SK-MEL-5 (cell line): ENCODE data around the gene CFB. TPM values are rescaled to one million over a fixed set of nuclear protein-coding genes. Genes with fewer than 3 reads are reported as not detected.
A peak's percentile ranks its signal among the peaks of the same experiment; 100 is the strongest.
"Not testable (repeated sequence)": the region's sequence is repeated elsewhere in the genome, so short reads cannot be mapped to it uniquely, and the experiment has no call there.

Experiments
- DNase-seq: peaks from one replicate; pipeline ENCODE4 v3.0.0-alpha.2; 2016; ENCODE audit warnings: low read depth, low spot score
- in situ Hi-C: cut with HindIII; loops from 2 replicates; pipeline ENCODE4 v1.10.0; 2016; ENCODE audit warnings: low sequenced_read_pairs, high pct_unique_total_duplicates, low pct_unique_long_range_greater_than_20kb
- polyA plus RNA-seq, 2 experiments: library from polyadenylated mRNA; depleted of rRNA; stranded (reverse); fragments of >200 nt; gene quantifications; 2 replicates each; pipeline ENCODE4 v1.2.3, GENCODE V29; 2015
- total RNA-seq: library from RNA; depleted of rRNA; stranded (reverse); fragments of >200 nt; shearing (Covaris generic); gene quantifications from 2 replicates; pipeline ENCODE4 v1.2.3, GENCODE V29; 2014; rRNA removed

The CFB gene
- total RNA-seq = not detected in 2 replicates
- not detected in 2 replicates for polyA plus RNA-seq (2015; cell fraction: cytosol; rRNA removed)
- 1.5 and 1.6 TPM in 2 replicates for polyA plus RNA-seq (2015; cell fraction: nucleus; rRNA removed)

- in situ Hi-C loops = no loop called here
- DNase-seq = no peak
Observed at GRCh38 chr6:31945507-31946369, at the start of gene CFB. Gene CFB (plus strand): TSS chr6:31946095. CDS start chr6:31946222, 127 bp downstream.

GRCh38 chr6:31896493-31896855 lies 49.4 kb upstream of the CFB start:
- in situ Hi-C loops = no loop called here
- DNase-seq = no peak

- in situ Hi-C loops = no loop called here
- no peak for DNase-seq
Observed at GRCh38 chr6:31896856-31897611, 48.9 kb upstream of the CFB start.

- peak; percentile 84 for DNase-seq
- in situ Hi-C loops = no loop called here
Observed at GRCh38 chr6:31897612-31898382, 48.1 kb upstream of the CFB start, which contains the start of gene EHMT2. Gene EHMT2 (minus strand): TSS chr6:31897698. CDS start chr6:31897677, 21 bp downstream.

- in situ Hi-C loops = no loop called here
- DNase-seq = peak; percentile 61
Observed at GRCh38 chr6:31898383-31899011, 47.4 kb upstream of the CFB start.

GRCh38 chr6:31899215-31899614 lies 46.7 kb upstream of the CFB start:
- in situ Hi-C loops = no loop called here
- DNase-seq = no peak

- in situ Hi-C loops = no loop called here
- no peak for DNase-seq
Observed at GRCh38 chr6:31899882-31900722, 45.8 kb upstream of the CFB start.

- in situ Hi-C loops = no loop called here
Observed at GRCh38 chr6:31900917-31901414, 44.9 kb upstream of the CFB start.

GRCh38 chr6:31901415-31901952 lies 44.4 kb upstream of the CFB start:
- DNase-seq = peak; percentile 49
- in situ Hi-C loops = no loop called here

More at GRCh38 chr6:31900917-31901414, 44.9 kb upstream of the CFB start:
- no peak for DNase-seq

- in situ Hi-C loops = no loop called here
- DNase-seq = peak; percentile 90
Observed at GRCh38 chr6:31901953-31902643, 43.8 kb upstream of the CFB start, which contains the start of gene ZBTB12. Gene ZBTB12 (minus strand): TSS chr6:31902086. CDS start chr6:31901305, 781 bp downstream.

GRCh38 chr6:31903957-31904356 lies 41.9 kb upstream of the CFB start:
- in situ Hi-C loops = no loop called here
- no peak for DNase-seq

GRCh38 chr6:31905041-31905440 lies 40.9 kb upstream of the CFB start:
- in situ Hi-C loops = no loop called here
- DNase-seq = no peak

GRCh38 chr6:31906122-31906521 lies 39.8 kb upstream of the CFB start:
- DNase-seq = no peak
- in situ Hi-C loops = no loop called here

GRCh38 chr6:31906727-31907126 lies 39.2 kb upstream of the CFB start:
- in situ Hi-C loops = not testable (repeated sequence)

GRCh38 chr6:31907158-31907813 lies 38.6 kb upstream of the CFB start:
- in situ Hi-C loops = no loop called here
- peak; percentile 65 for DNase-seq

More at GRCh38 chr6:31906727-31907126, 39.2 kb upstream of the CFB start:
- not testable (repeated sequence) for DNase-seq
